ENCODE results near the gene EIF3K.
A peak's percentile ranks its signal among the peaks of the same experiment; 100 is the strongest.

The EIF3K gene

GRCh38 chr19:38684862-38685665, 66.1 kb downstream of the EIF3K start:
- DNase-seq, result no peak

DNA sequence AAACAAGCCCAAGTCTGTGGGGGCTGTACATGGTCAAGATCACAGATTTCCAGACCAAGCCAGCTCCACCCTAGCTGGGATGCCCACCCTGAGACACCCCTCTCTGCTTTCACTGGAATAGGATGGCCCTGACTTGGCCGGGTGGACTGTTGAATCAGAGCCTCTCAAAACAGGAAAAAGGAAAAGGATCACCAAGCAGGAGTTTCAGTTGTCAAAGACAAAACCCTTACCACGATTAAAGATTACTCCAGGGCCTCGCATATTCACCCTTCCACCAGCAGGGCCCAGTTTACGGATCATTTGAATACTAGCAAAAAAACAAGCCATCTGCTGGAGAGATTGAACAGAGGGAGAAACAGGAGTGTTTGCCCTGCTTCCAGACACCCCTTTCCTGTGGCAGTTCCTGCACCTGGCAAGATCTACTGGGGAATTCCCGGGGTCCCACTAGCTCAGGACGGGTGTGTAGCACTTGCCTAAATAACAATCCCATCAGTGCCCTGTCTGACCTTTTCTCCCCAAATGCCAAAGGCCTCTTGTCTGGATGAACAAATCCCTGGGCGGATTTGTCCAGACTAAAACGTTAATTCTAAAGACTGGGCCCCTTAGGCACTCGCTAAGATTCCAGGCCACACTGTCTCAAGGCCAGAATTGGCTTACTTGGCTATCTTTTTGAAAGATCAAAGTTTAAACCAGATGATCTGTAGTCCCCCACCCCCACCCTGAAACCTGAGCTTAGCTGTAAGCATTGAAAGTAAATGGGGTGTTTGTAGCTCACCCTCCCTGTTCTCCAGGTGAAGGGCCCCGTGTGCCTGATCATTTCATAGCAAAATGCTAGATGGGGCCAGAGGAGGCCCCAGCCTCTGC, 66.9 kb downstream of the EIF3K start:
- no peak for DNase-seq

GRCh38 chr19:38686530-38686888, 67.5 kb downstream of the EIF3K start:
- DNase-seq, result peak; percentile 58 to 66

All from inflammatory macrophage (primary cell).